ENCODE data around the gene SLC25A43. TPM values are rescaled to one million over a fixed set of nuclear protein-coding genes. Genes with fewer than 3 reads are reported as not detected.

Gene SLC25A43
- polyA plus RNA-seq, 1 of the 3 experiments (the other 2 are of a cell fraction): 13.2 TPM

DNA sequence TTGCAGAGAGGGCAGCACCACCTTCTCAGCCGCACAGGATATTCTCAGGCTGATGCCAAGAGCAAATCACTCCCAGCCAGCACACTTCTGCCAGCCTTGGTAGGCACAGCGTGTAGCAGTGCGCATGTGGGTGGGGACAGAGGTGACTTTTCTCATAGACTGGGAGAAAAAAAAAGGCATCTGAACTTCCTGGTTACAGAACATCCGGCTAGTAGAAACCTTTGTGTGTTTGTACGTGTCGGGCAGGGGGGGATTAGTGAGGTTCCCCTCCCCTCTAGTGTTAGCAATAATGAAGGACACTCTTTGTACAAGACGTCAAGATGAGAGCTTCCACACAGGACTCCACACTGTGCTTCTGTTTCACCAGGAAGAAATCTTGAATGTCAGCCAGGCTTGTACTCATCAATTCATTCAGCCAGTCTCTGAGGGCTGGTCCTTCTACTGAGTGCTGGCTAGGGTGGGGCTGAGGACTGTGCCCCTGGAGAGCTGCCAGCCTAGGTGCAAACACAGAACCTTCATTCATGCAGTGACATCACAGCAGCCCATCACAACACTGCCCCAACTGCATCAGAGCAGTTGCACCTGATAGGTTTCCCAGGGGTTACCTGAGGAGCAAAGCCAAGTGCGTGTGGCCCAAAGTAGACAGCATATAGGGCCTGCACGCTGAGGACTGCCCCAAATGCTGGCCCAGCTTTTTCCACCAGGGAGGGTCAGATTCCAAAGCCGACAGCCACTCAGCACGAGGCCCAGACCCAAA, 103.8 kb downstream of the SLC25A43 start:
- peak overlapping the region; percentile 56 for H3K4me2 ChIP-seq
- CTCF ChIA-PET: interaction anchor here (1.5 to 1.9 kb wide), 4 partner anchors 10 to 15 kb away, joined by 4 to 6 read pairs (median 5); no protein-coding TSS in a partner anchor
- peaks cover 0 to 4% of the 10 kb centered on the region in 2 experiments; a peak in 1 of 4 replicates for H3K4me1 ChIP-seq (ENCODE audit: control insufficient read depth in 1 of 2, insufficient read depth in 2 of 2, low read depth in 1 of 2, low read length in 1 of 2)
- H3K36me3 ChIP-seq (replicated peaks in 1 of 2; ENCODE audit: control insufficient read depth in 1 of 2, insufficient read depth in 2 of 2, low read length in 1 of 2): no peaks in the 10 kb centered on the region
- H4K20me1 ChIP-seq (ENCODE audit: insufficient read depth): no peaks in the 10 kb centered on the region
- no peaks in the 10 kb centered on the region for H3K9me3 ChIP-seq
- H3K27ac ChIP-seq (ENCODE audit: low read depth in 2 of 2, low read length in 1 of 2): peak overlapping the region; percentile 18 to 77; a peak in 2 of 4 replicates
- H3K9ac ChIP-seq: no peak overlapping the region; the same call in 1 of the 2 replicates
- H3K4me3 ChIP-seq (ENCODE audit: low read depth in 2 of 2, low read length in 1 of 2): no peak overlapping the region
- H2AFZ ChIP-seq (ENCODE audit: low read depth): peak overlapping the region; percentile 76
- H3F3A ChIP-seq (replicated peaks; ENCODE audit: insufficient read depth): peaks cover 16% of the 10 kb centered on the region
- H3K9me2 ChIP-seq: no peaks in the 10 kb centered on the region
- no peak for DNase-seq
- TF ChIP-seq, protein P1, sequence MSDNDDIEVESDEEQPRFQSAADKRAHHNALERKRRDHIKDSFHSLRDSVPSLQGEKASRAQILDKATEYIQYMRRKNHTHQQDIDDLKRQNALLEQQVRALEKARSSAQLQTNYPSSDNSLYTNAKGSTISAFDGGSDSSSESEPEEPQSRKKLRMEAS (IDR thresholded peaks at IDR 0.05; ENCODE audit: low read depth): peak; percentile 23; the same call in 1 of the 2 replicates
- TF ChIP-seq FOXJ3 (CRISPR knock-in tag; IDR thresholded peaks at IDR 0.05) (no peak), RXRA (IDR thresholded peaks at IDR 0.05; ENCODE audit: borderline replicate concordance, low read depth) (no peak), POLR2AphosphoS5 (IDR thresholded peaks at IDR 0.05; ENCODE audit: low read depth, low read length) (no peak), GATA2 (CRISPR knock-in tag; IDR thresholded peaks at IDR 0.05) (no peak), EZH2phosphoT487 (IDR thresholded peaks at IDR 0.05; ENCODE audit: borderline replicate concordance, low read depth) (no peak), RAD21 (IDR thresholded peaks at IDR 0.05; ENCODE audit: low read length) (no peak)
- TF ChIP-seq, protein P2, sequence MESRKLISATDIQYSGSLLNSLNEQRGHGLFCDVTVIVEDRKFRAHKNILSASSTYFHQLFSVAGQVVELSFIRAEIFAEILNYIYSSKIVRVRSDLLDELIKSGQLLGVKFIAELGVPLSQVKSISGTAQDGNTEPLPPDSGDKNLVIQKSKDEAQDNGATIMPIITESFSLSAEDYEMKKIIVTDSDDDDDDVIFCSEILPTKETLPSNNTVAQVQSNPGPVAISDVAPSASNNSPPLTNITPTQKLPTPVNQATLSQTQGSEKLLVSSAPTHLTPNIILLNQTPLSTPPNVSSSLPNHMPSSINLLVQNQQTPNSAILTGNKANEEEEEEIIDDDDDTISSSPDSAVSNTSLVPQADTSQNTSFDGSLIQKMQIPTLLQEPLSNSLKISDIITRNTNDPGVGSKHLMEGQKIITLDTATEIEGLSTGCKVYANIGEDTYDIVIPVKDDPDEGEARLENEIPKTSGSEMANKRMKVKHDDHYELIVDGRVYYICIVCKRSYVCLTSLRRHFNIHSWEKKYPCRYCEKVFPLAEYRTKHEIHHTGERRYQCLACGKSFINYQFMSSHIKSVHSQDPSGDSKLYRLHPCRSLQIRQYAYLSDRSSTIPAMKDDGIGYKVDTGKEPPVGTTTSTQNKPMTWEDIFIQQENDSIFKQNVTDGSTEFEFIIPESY (IDR thresholded peaks at IDR 0.05; ENCODE audit: borderline replicate concordance, low read depth): no peak
- 32% methylated on average over 10 of the region's 11 CpGs for WGBS (ENCODE audit: low lambda C conversion rate)
- H3K27me3 ChIP-seq (ENCODE audit: insufficient read depth): 0 out of 2 replicates have a peak, but pooled peaks cover 1% of the 10 kb centered on the region
- POLR2A ChIA-PET: no interaction called here
- H3K79me2 ChIP-seq (ENCODE audit: insufficient read depth): no peaks in the 10 kb centered on the region

DNA sequence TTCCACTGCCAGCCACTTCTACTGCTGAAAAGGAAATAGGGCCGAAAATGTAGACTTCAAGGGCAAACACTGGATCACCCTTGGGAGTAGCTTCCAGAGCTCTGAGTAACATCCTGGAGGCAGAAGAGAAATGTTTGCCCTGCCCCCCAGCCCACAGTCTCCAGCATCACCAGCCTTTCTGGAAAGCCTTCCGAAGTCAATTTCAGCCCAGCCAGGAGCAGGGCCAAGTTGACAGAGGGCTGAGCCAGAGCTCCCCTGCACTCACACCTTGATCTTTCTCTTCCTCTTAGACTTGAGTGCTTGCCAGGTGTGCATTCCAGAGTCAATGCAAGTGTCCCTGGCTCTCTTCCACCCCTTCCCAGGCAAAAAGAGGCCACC, 104.3 kb downstream of the SLC25A43 start:
- no peak overlapping the region for H3K4me3 ChIP-seq (ENCODE audit: low read depth in 2 of 2, low read length in 1 of 2)
- no peaks in the 10 kb centered on the region for H3K79me2 ChIP-seq (ENCODE audit: insufficient read depth)
- no peak overlapping the region for H3K9ac ChIP-seq
- H2AFZ ChIP-seq (ENCODE audit: low read depth): peak overlapping the region; percentile 76
- DNase-seq: no peak
- WGBS (ENCODE audit: low lambda C conversion rate): 0% methylated on average over 2 of the region's 2 CpGs
- H4K20me1 ChIP-seq (ENCODE audit: insufficient read depth): no peaks in the 10 kb centered on the region
- H3K36me3 ChIP-seq (replicated peaks in 1 of 2; ENCODE audit: control insufficient read depth in 1 of 2, insufficient read depth in 2 of 2, low read length in 1 of 2): no peaks in the 10 kb centered on the region
- POLR2A ChIA-PET: no interaction called here
- CTCF ChIA-PET: interaction anchor here (1.5 to 1.9 kb wide), 4 partner anchors 9 to 16 kb away, joined by 4 to 6 read pairs (median 5); no protein-coding TSS in a partner anchor
- peak overlapping the region in 1 of 2 experiments; percentile 77; a peak in 2 of 4 replicates for H3K27ac ChIP-seq (ENCODE audit: low read depth in 2 of 2, low read length in 1 of 2)
- H3K4me1 ChIP-seq (ENCODE audit: control insufficient read depth in 1 of 2, insufficient read depth in 2 of 2, low read depth in 1 of 2, low read length in 1 of 2): peaks cover 0 to 4% of the 10 kb centered on the region in 2 experiments; a peak in 1 of 4 replicates
- no peaks in the 10 kb centered on the region for H3K9me3 ChIP-seq
- no peaks in the 10 kb centered on the region for H3K9me2 ChIP-seq
- H3K27me3 ChIP-seq (ENCODE audit: insufficient read depth): no peaks in the 10 kb centered on the region
- peak overlapping the region; percentile 56 for H3K4me2 ChIP-seq
- peaks cover 16% of the 10 kb centered on the region for H3F3A ChIP-seq (replicated peaks; ENCODE audit: insufficient read depth)
- TF ChIP-seq, protein P3, sequence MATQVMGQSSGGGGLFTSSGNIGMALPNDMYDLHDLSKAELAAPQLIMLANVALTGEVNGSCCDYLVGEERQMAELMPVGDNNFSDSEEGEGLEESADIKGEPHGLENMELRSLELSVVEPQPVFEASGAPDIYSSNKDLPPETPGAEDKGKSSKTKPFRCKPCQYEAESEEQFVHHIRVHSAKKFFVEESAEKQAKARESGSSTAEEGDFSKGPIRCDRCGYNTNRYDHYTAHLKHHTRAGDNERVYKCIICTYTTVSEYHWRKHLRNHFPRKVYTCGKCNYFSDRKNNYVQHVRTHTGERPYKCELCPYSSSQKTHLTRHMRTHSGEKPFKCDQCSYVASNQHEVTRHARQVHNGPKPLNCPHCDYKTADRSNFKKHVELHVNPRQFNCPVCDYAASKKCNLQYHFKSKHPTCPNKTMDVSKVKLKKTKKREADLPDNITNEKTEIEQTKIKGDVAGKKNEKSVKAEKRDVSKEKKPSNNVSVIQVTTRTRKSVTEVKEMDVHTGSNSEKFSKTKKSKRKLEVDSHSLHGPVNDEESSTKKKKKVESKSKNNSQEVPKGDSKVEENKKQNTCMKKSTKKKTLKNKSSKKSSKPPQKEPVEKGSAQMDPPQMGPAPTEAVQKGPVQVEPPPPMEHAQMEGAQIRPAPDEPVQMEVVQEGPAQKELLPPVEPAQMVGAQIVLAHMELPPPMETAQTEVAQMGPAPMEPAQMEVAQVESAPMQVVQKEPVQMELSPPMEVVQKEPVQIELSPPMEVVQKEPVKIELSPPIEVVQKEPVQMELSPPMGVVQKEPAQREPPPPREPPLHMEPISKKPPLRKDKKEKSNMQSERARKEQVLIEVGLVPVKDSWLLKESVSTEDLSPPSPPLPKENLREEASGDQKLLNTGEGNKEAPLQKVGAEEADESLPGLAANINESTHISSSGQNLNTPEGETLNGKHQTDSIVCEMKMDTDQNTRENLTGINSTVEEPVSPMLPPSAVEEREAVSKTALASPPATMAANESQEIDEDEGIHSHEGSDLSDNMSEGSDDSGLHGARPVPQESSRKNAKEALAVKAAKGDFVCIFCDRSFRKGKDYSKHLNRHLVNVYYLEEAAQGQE (IDR thresholded peaks at IDR 0.05; ENCODE audit: low read depth, low read length): no peak
- TF ChIP-seq GABPA (IDR thresholded peaks at IDR 0.05; ENCODE audit: low read depth) (no peak), EP300 (IDR thresholded peaks at IDR 0.05; ENCODE audit: borderline replicate concordance in 1 of 2, low read depth in 1 of 2, low read length in 1 of 2) (no peak), SMC3 (IDR thresholded peaks at IDR 0.05; ENCODE audit: low read depth, low read length) (no peak), JUND (IDR thresholded peaks at IDR 0.05) (peak; percentile 43; the same call in 1 of the 2 replicates), CHD2 (IDR thresholded peaks at IDR 0.05; ENCODE audit: low read length, partially characterized antibody) (no peak), FOSL2 (IDR thresholded peaks at IDR 0.05; ENCODE audit: borderline replicate concordance, low read depth) (peak; percentile 30; the same call in 1 of the 2 replicates), RCOR1 (IDR thresholded peaks at IDR 0.05; ENCODE audit: low read length) (no peak), FOXJ3 (CRISPR knock-in tag; IDR thresholded peaks at IDR 0.05) (no peak), MEF2A (IDR thresholded peaks at IDR 0.05; ENCODE audit: borderline replicate concordance, low read depth) (no peak), SIN3A (IDR thresholded peaks at IDR 0.05; ENCODE audit: borderline replicate concordance, low read depth, low read length) (no peak), FOXM1 (IDR thresholded peaks at IDR 0.05; ENCODE audit: low read depth) (no peak)
- TF ChIP-seq, protein P4, sequence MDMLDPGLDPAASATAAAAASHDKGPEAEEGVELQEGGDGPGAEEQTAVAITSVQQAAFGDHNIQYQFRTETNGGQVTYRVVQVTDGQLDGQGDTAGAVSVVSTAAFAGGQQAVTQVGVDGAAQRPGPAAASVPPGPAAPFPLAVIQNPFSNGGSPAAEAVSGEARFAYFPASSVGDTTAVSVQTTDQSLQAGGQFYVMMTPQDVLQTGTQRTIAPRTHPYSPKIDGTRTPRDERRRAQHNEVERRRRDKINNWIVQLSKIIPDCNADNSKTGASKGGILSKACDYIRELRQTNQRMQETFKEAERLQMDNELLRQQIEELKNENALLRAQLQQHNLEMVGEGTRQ (IDR thresholded peaks at IDR 0.05; ENCODE audit: borderline replicate concordance, low read depth, low read length): no peak
